Myocyte (in vitro differentiated cells): Measurements from ENCODE around the gene HERC2. TPM values are rescaled to one million over a fixed set of nuclear protein-coding genes. Genes with fewer than 3 reads are reported as not detected.
A peak's percentile ranks its signal among the peaks of the same experiment; 100 is the strongest.

Source experiments
- DNase-seq: peaks from one replicate; pipeline ENCODE4 v3.0.0-alpha.2; 2012; ENCODE audit warnings: low read depth
- total RNA-seq: library from RNA; depleted of rRNA; stranded (reverse); fragments of >200 nt; gene quantifications from 2 replicates; pipeline ENCODE4 v1.2.3, GENCODE V29; 2014

HERC2 gene
- total RNA-seq, 1 donor from 2014 or later: 44.1 TPM

GRCh38 chr15:28114721-28115622, 207.0 kb downstream of the HERC2 start:
- peak; percentile 78 for DNase-seq

GRCh38 chr15:28114114-28114455, 207.9 kb downstream of the HERC2 start:
- DNase-seq: no peak

- DNase-seq: no peak
Measured at GRCh38 chr15:28113394-28114113, 208.4 kb downstream of the HERC2 start.

- DNase-seq: no peak
Measured at GRCh38 chr15:28112962-28113361, 209.0 kb downstream of the HERC2 start.

- DNase-seq: no peak
Measured at GRCh38 chr15:28112101-28112760, 209.7 kb downstream of the HERC2 start.

GRCh38 chr15:28111543-28111942, 210.4 kb downstream of the HERC2 start:
- no peak for DNase-seq

- no peak for DNase-seq
Measured at GRCh38 chr15:28110481-28110881, 211.5 kb downstream of the HERC2 start.

GRCh38 chr15:28109626-28110455, 212.1 kb downstream of the HERC2 start:
- no peak for DNase-seq

GRCh38 chr15:28107904-28108275, 214.1 kb downstream of the HERC2 start:
- DNase-seq: no peak

GRCh38 chr15:28107111-28107903, 214.7 kb downstream of the HERC2 start:
- DNase-seq: no peak

- no peak for DNase-seq
Measured at GRCh38 chr15:28106294-28107110, 215.5 kb downstream of the HERC2 start.

GRCh38 chr15:28105793-28106192, 216.2 kb downstream of the HERC2 start:
- no peak for DNase-seq

GRCh38 chr15:28105224-28105791, 216.7 kb downstream of the HERC2 start:
- no peak for DNase-seq

- DNase-seq: no peak
Measured at GRCh38 chr15:28104326-28104725, 217.7 kb downstream of the HERC2 start.

GRCh38 chr15:28103831-28104230, 218.1 kb downstream of the HERC2 start:
- DNase-seq: no peak

GRCh38 chr15:28101983-28102441, 220.0 kb downstream of the HERC2 start:
- DNase-seq: no peak

GRCh38 chr15:28101201-28101600, 220.8 kb downstream of the HERC2 start:
- DNase-seq: no peak

GRCh38 chr15:28100516-28101195, 221.3 kb downstream of the HERC2 start:
- no peak for DNase-seq
